GM12878 (cell line): ENCODE data around the gene ZNF621. TPM values are rescaled to one million over a fixed set of nuclear protein-coding genes. Genes with fewer than 3 reads are reported as not detected.

Experiments
- ATAC-seq: fragments of 200-7000 bp; cut with Tn5 transposase; 3 replicates; pipeline ENCODE4 v1.9.1; 2020; ENCODE audit warnings: mild to moderate bottlenecking, moderate library complexity
- BruUV-seq: library from RNA; stranded (reverse); fragments of 400-500 nt; replicated peaks from 2 replicates; lab custom pipeline; 2021; lab: Mats Ljungman, UMichigan
- CTCF ChIA-PET: fragments of 300-600 bp; sonication (Branson Sonifier 250); formaldehyde crosslinking; extraction: SDS; loops from one replicate; lab custom pipeline; 2021; ENCODE audit warnings: inconsistent platforms; lab: Yijun Ruan, JAX
- POLR2A ChIA-PET: fragments of 350-600 bp; formaldehyde crosslinking; extraction: SDS; loops from one replicate; lab custom pipeline; 2021; ENCODE audit warnings: inconsistent platforms; lab: Charles Lee
- RAD21 ChIA-PET: fragments of 300-600 bp; sonication (Branson Sonifier 250); formaldehyde crosslinking; loops from one replicate; lab custom pipeline; 2023; ENCODE audit warnings: antibody characterized with exemption; ENCODE audit not compliant: unreplicated experiment; lab: Charles Lee
- SMC1A ChIA-PET: fragments of 300-600 bp; sonication (Branson Sonifier 250); formaldehyde crosslinking; loops from one replicate; lab custom pipeline; 2023; ENCODE audit not compliant: unreplicated experiment, uncharacterized antibody; lab: Charles Lee
- DNase-seq: peaks from one replicate; pipeline ENCODE4 v3.0.0-alpha.2; 2011; ENCODE audit warnings: low read depth, low spot score
- FAIRE-seq: peaks from 3 replicates; lab custom pipeline; 2011; peaks lifted over from hg19 to GRCh38; lab: Jason Lieb, UNC
- H2AFZ ChIP-seq: 2 replicates; pipeline ENCODE4 v1.6.0; 2011; ENCODE audit warnings: low read depth, low read length, control low read depth; ENCODE audit not compliant: control insufficient read depth
- H3K27ac ChIP-seq: 2 replicates; pipeline ENCODE4 v1.5.1; 2011; ENCODE audit warnings: control low read depth; ENCODE audit not compliant: control insufficient read depth, insufficient read depth
- H3K27me3 ChIP-seq, 2 experiments: replicated peaks in 1 of 2; 2 replicates each; pipeline versions ENCODE4 v1.6.0 to v1.6.1; 2011; ENCODE audit warnings: low read length in 1 of 2; ENCODE audit not compliant: control insufficient read depth in 2 of 2, insufficient read depth in 2 of 2
- H3K36me3 ChIP-seq, 2 experiments: 2 replicates each; pipeline ENCODE4 v1.5.1; 2011; ENCODE audit warnings: low read length in 1 of 2; ENCODE audit not compliant: control insufficient read depth in 2 of 2, insufficient read depth in 2 of 2
- H3K4me1 ChIP-seq: 2 replicates; pipeline ENCODE4 v1.6.1; 2011; ENCODE audit warnings: mild to moderate bottlenecking, low read length, moderate library complexity, mixed read lengths; ENCODE audit not compliant: control insufficient read depth, insufficient read depth
- H3K4me2 ChIP-seq: 2 replicates; pipeline ENCODE4 v1.6.0; 2011; ENCODE audit warnings: control low read depth; ENCODE audit not compliant: control insufficient read depth, insufficient read depth
- H3K4me3 ChIP-seq: fragments of 200-600 bp; sonication (generic); 2 replicates; pipeline ENCODE4 v1.5.1; 2016
- H3K79me2 ChIP-seq: 2 replicates; pipeline ENCODE4 v1.6.0; 2011; ENCODE audit warnings: low read length; ENCODE audit not compliant: control insufficient read depth, insufficient read depth
- H3K9ac ChIP-seq: 2 replicates; pipeline ENCODE4 v1.8.0; 2011; ENCODE audit warnings: low read length, control low read depth, mixed read lengths; ENCODE audit not compliant: control insufficient read depth, insufficient read depth
- H3K9me3 ChIP-seq: replicated peaks from 3 replicates; pipeline ENCODE4 v1.5.1; 2011; ENCODE audit warnings: mild to moderate bottlenecking, low read length; ENCODE audit not compliant: control insufficient read depth, insufficient read depth
- H4K20me1 ChIP-seq: 2 replicates; pipeline ENCODE4 v1.6.0; 2011; ENCODE audit not compliant: control insufficient read depth, insufficient read depth
- HDGF ChIP-seq: fragments of 450-650 bp; IDR thresholded peaks from 2 replicates; pipeline ENCODE4 v1.6.1; 2016; ENCODE audit warnings: antibody characterized with exemption
- IKZF1 ChIP-seq: fragments of 450-650 bp; conservative IDR thresholded peaks from 2 replicates; pipeline ENCODE4 v1.6.1; 2017; ENCODE audit warnings: antibody characterized with exemption, mild to moderate bottlenecking
- NFYA ChIP-seq: IDR thresholded peaks from 2 replicates; pipeline ENCODE4 v1.6.1; 2011; ENCODE audit warnings: low read depth, mild to moderate bottlenecking, low read length, improper control_type of control experiment, borderline replicate concordance
- NKRF ChIP-seq: fragments of 450-650 bp; conservative IDR thresholded peaks from 2 replicates; pipeline ENCODE4 v1.6.1; 2017; ENCODE audit warnings: mild to moderate bottlenecking, moderate library complexity
- SIN3A ChIP-seq: IDR thresholded peaks from 2 replicates; pipeline ENCODE4 v1.6.1; 2012; ENCODE audit warnings: low read depth, low read length, improper control_type of control experiment
- SKIL ChIP-seq: fragments of 450-650 bp; IDR thresholded peaks from 2 replicates; pipeline ENCODE4 v1.6.1; 2017; ENCODE audit warnings: mild to moderate bottlenecking, low read depth, inconsistent platforms; ENCODE audit not compliant: poor library complexity, severe bottlenecking
- SRF ChIP-seq, 2 experiments: IDR thresholded peaks; 2 replicates each; pipeline ENCODE4 v1.6.1; 2011; ENCODE audit warnings: low read depth in 2 of 2, low read length in 2 of 2, mild to moderate bottlenecking in 1 of 2, moderate library complexity in 1 of 2
- USF2 ChIP-seq: IDR thresholded peaks from 2 replicates; pipeline ENCODE4 v1.6.1; 2011; ENCODE audit warnings: low read depth, low read length, improper control_type of control experiment, borderline replicate concordance
- ZBTB4 ChIP-seq: fragments of 450-650 bp; formaldehyde crosslinking; IDR thresholded peaks from 2 replicates; pipeline ENCODE4 v1.4.0; 2022; ENCODE audit warnings: mild to moderate bottlenecking, moderate library complexity
- ZNF207 ChIP-seq: fragments of 450-650 bp; IDR thresholded peaks from 2 replicates; pipeline ENCODE4 v1.6.1; 2014; ENCODE audit warnings: antibody characterized with exemption, mild to moderate bottlenecking, borderline replicate concordance
- WGBS: methylation state at CpG from one replicate; pipeline ENCODE4 v1.1.6; 2016; ENCODE audit warnings: low lambda C conversion rate; ENCODE audit not compliant: insufficient replicate concordance, insufficient coverage; ENCODE audit errors: missing lambda C conversion rate; 5-methylcytosine and 5-hydroxymethylcytosine counted together
- in situ Hi-C: fragments of 300-500 bp; cut with MboI; formaldehyde crosslinking; loops from 9 replicates; pipeline ENCODE4 v1.14.3; 2018; ENCODE audit warnings: mixed read lengths
- intact Hi-C: fragments of 100-400 bp; cut with micrococcal nuclease; formaldehyde crosslinking; loops from one replicate; pipeline ENCODE4 v1.14.2; 2022; ENCODE audit not compliant: unreplicated experiment
- polyA plus RNA-seq, 11 experiments: library from polyadenylated mRNA; depleted of rRNA in 4 of 11; unstranded in 6 of 11; stranded (reverse) in 5 of 11; fragments of >200 nt; fragmentation: Nextera tagmentation in 4 of 11; fragmentation: Illumina TruSeq in 1 of 11; extraction: Ambion mirVana in 4 of 11; extraction: Trizol in 1 of 11; gene quantifications; 1 replicate in 1 of 11; 2 replicates in 10 of 11; pipeline versions ENCODE4 v1.2.1 to v1.2.3, GENCODE V29; 2011 to 2016; ENCODE audit warnings: inconsistent platforms in 2 of 11, missing spikeins in 2 of 11, low read depth in 1 of 11
- total RNA-seq, 4 experiments: library from RNA; depleted of rRNA in 3 of 4; stranded (reverse); fragments of >200 nt in 3 of 4; fragmentation: Illumina TruSeq in 1 of 4; extraction: Trizol in 1 of 4; gene quantifications; 2 replicates each; pipeline versions ENCODE4 v1.2.1 to v1.2.3, GENCODE V29; 2013 to 2021
- TF ChIP-seq, protein P1 (sequence below): fragments of 450-650 bp; IDR thresholded peaks from 2 replicates; pipeline ENCODE4 v1.6.1; 2018; ENCODE audit warnings: mild to moderate bottlenecking, low read depth, moderate library complexity; ENCODE audit not compliant: partially characterized antibody

Gene ZNF621
- total and polyA plus RNA-seq, 10 of the 15 experiments (the other 5 are each of a cell fraction or from before 2014, with no cell fraction given) = 2.9 to 26.3 (median 11.9) TPM

DNA sequence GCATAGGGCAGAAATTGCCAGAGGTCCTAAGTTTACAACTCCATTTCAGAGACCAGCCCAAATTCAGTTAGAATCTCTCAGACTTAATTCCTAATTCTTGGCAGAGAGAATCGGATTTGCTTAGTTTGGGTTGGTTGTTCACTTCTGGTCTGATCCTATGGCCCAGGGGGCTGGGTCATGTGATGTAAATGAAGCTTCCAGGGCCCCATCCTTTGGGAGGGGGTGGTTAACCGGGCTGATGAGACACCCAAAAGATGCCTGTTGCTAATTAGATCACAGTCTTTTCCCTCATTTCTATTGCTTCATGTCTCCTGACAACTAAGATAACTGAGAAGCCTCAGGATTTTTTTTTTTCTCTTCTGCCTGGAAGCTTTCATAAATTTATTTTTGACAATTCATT lies 30.1 kb upstream of the ZNF621 start:
- ChIA-PET POLR2A (no interaction called here), CTCF (interaction anchor here (1.1 to 1.2 kb wide), 2 partner anchors 167 to 186 kb away, joined by 3 to 4 read pairs; no protein-coding TSS in a partner anchor), SMC1A (interaction anchor here (0.7 kb wide), 1 partner anchor 14 kb away, joined by 3 read pairs; no protein-coding TSS in a partner anchor), RAD21 (no interaction called here)
- FAIRE-seq (no peak), ATAC-seq (no peak), DNase-seq (no peak)
- no peaks in the 10 kb centered on the region for H3K4me1 ChIP-seq
- H3K4me2 ChIP-seq = no peak overlapping the region
- in situ Hi-C loops (no loop called here), intact Hi-C loops (no loop called here)
- no peaks in the 10 kb centered on the region for H3K36me3 ChIP-seq
- no peaks in the 10 kb centered on the region for H3K9me3 ChIP-seq
- H3K4me3 ChIP-seq = no peak overlapping the region
- H3K27ac ChIP-seq = no peak overlapping the region
- no peaks in the 10 kb centered on the region for H4K20me1 ChIP-seq
- no peaks in the 10 kb centered on the region for H3K79me2 ChIP-seq
- no peaks in the 10 kb centered on the region for H3K27me3 ChIP-seq
- H3K9ac ChIP-seq = no peak overlapping the region
- BruUV-seq = no TSS peak
- H2AFZ ChIP-seq = no peak overlapping the region
- WGBS = 50% methylated on average over 2 of the region's 2 CpGs
- TF ChIP-seq SIN3A = no peak
- TF ChIP-seq NKRF = no peak
- no peak for TF ChIP-seq NFYA
- no peak for TF ChIP-seq ZBTB4
- TF ChIP-seq USF2 = no peak
- TF ChIP-seq SRF (IDR thresholded peaks at IDR 0.05; ENCODE audit: low read depth in 2 of 2, low read length in 2 of 2) = no peak
- TF ChIP-seq HDGF = no peak
- no peak for TF ChIP-seq ZNF207
- no peak for TF ChIP-seq IKZF1
- TF ChIP-seq SKIL = no peak
- TF ChIP-seq, protein P1, sequence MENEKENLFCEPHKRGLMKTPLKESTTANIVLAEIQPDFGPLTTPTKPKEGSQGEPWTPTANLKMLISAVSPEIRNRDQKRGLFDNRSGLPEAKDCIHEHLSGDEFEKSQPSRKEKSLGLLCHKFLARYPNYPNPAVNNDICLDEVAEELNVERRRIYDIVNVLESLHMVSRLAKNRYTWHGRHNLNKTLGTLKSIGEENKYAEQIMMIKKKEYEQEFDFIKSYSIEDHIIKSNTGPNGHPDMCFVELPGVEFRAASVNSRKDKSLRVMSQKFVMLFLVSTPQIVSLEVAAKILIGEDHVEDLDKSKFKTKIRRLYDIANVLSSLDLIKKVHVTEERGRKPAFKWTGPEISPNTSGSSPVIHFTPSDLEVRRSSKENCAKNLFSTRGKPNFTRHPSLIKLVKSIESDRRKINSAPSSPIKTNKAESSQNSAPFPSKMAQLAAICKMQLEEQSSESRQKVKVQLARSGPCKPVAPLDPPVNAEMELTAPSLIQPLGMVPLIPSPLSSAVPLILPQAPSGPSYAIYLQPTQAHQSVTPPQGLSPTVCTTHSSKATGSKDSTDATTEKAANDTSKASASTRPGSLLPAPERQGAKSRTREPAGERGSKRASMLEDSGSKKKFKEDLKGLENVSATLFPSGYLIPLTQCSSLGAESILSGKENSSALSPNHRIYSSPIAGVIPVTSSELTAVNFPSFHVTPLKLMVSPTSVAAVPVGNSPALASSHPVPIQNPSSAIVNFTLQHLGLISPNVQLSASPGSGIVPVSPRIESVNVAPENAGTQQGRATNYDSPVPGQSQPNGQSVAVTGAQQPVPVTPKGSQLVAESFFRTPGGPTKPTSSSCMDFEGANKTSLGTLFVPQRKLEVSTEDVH = no peak
